Stimulated activated naive CD4-positive, alpha-beta T cell treated with Interleukin-2 at 50 U/mL for 16 hours (primary cell): ENCODE measurements around the gene KIF1B.
"Not testable (repeated sequence)": the region's sequence is repeated elsewhere in the genome, so short reads cannot be mapped to it uniquely, and the experiment has no call there.

Experiments used
- DNase-seq: peaks from one replicate; lab custom pipeline; 2025; lab: John Stamatoyannopoulos, UW

Gene KIF1B

GRCh38 chr1:10237157-10237539 lies 26.8 kb downstream of the KIF1B start:
- DNase-seq: no peak

GRCh38 chr1:10242135-10242534 lies 31.8 kb downstream of the KIF1B start:
- no peak for DNase-seq

- no peak for DNase-seq
These were observed 32.4 kb downstream of the KIF1B start for GRCh38 chr1:10242811-10243210.

GRCh38 chr1:10245674-10246073 lies 35.3 kb downstream of the KIF1B start:
- DNase-seq: no peak

- DNase-seq: no peak
These were observed 39.6 kb downstream of the KIF1B start for GRCh38 chr1:10249808-10250457.

DNA sequence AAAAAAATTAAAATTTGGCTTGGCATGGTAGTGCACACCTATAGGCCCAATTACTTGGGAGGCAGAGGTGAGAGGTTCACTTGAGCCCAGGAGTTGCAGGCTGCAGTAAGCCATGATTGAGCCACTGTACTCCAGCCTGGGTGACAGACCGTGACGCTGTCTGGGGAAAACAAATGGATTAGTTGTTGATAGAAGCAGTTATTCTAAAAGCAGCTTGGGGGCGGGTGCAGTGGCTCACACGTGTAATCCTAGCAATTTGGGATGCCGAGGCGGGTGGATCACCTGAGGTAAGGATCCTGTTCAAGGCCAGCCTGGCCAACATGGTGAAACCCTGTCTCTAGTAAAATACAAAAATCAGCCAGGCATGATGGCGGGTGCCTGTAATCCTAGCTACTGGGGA lies 40.3 kb downstream of the KIF1B start:
- DNase-seq: no peak

DNA sequence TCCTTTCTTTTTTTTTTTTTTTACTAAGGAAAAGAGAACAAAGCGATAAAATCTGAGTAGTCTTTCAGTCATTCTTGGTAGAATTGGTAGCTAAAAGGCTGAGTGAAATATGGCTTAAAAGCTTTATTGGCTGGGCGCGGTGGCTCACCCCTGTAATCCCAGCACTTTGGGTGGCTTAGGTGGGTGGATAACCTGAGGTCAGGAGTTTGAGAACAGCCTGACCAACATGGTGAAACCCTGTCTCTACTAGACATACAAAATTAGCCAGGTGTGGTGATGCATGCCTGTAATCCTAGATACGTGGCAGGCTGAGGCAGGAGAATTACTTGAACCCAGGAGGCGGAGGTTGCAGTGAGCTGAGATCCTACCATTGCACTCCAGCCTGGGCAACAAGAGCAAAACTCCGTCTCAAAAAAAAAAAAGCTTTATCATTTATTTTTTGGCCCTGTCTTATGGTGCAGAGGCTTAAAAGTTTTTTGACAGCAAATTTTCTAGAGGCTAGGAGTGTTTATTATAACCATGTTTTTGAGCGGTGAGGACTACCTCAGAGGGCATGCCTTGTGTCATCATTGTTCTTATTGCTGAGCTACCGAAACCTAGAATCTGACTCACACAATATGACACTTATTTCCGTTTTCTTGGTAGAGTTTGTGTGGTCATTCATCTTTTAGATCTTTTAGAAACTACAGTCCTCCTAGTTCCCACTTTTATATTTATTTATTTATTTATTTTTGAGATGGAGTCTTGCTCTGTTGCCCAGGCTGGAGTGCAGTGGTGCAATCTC lies 41.1 kb downstream of the KIF1B start:
- DNase-seq: not testable (repeated sequence)

GRCh38 chr1:10252508-10252907 lies 42.1 kb downstream of the KIF1B start:
- no peak for DNase-seq

DNA sequence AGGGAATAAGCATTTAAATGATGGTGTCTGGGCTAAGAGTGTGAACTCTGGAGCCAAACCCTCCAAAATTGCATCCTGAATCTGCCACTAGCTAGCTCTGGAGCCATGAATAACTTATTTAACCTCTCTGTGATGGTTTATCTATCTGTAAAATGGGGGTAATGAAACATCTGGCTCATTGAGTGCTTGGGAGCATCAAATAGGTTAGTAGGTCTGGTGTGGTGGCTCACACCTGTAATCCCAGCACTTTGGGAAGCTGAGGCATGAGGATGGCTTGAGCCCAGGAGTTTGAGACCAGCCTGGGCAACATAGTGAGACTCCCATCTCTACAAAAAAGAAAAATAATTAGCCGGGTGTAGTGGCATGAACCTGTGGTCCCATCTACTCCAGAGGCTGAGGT lies 42.8 kb downstream of the KIF1B start:
- no peak for DNase-seq

DNA sequence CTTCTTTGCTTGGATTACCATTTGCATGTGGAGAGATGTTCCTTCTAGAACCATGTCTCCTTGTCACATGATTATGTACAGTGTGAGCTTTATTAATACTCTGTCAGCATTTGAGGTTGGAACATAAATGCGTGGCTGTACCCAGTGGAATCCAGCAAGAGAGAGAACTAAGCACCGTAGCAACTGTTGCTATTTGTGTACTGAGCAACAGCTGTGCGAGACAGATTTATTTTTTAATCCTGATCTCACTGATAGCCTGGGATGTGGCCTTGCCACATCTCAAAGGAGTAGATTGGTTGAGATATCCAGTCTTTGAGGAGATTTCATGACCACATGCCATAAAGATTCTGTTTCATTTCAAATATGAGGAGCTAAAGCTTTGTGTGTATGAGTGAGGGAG lies 43.4 kb downstream of the KIF1B start:
- DNase-seq: no peak

DNA sequence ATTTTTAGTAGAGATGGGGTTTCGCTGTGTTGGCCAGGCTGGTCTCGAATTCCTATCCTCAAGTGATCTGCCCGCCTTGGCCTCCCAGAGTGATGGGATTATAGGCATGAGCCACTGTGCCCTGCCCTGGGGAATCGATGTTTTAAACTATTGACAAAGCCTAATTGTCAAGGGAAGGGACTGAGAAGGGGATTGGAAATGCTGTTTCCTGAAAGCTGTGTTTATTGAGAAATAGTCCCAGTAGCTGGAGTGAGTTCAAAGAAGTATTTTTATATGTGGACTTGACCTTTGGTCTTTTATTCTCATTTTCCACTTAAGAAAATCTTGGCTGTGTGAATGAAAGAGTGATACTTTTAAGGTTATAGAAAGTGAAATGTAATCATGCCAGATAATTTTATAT lies 47.5 kb downstream of the KIF1B start:
- no peak for DNase-seq

GRCh38 chr1:10259547-10259946 lies 49.2 kb downstream of the KIF1B start:
- DNase-seq: not testable (repeated sequence)

GRCh38 chr1:10263450-10264082 lies 53.2 kb downstream of the KIF1B start:
- no peak for DNase-seq

DNA sequence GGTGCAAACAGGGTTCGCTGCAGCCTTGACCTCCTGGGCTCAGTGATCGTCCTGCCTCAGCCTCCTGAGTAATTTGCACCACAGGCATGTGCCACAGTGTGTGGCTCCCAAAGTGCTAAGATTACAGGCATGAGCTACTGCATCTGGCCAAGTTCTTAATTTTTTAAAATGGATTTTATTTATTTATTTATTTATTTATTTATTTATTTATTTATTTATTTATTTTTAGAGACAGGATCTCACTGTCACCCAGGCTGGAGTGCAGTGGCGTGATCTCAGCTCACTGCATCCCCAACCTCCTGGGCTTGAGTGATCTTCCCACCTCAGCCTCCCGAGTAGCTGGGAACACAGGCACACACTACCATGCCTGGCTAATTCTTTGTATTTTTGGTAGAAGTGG lies 54.7 kb downstream of the KIF1B start:
- DNase-seq: no peak

GRCh38 chr1:10265900-10266299 lies 55.5 kb downstream of the KIF1B start:
- no peak for DNase-seq

GRCh38 chr1:10267319-10267718 lies 56.9 kb downstream of the KIF1B start:
- DNase-seq: no peak

- no peak for DNase-seq
These were observed 57.6 kb downstream of the KIF1B start for GRCh38 chr1:10267921-10268320.

DNA sequence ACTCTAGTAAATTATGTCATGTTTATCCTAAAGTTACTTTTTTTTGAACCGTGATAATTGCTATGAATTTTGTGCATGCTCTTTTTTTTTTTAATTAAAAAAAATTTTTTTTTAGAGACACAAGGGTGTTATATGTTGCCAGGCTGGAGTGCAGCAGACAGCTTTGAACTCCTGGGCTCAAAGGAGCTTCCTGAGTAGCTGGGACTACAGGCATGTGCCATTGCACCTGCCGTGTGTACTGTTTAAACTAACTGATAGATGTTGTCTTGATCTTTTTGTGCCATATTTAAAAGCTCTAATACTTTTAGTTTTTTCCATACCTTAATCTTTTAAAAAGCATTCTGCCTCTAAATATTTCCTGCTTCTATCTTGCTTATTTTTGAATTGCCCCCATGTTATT lies 60.7 kb downstream of the KIF1B start:
- DNase-seq: no peak

DNA sequence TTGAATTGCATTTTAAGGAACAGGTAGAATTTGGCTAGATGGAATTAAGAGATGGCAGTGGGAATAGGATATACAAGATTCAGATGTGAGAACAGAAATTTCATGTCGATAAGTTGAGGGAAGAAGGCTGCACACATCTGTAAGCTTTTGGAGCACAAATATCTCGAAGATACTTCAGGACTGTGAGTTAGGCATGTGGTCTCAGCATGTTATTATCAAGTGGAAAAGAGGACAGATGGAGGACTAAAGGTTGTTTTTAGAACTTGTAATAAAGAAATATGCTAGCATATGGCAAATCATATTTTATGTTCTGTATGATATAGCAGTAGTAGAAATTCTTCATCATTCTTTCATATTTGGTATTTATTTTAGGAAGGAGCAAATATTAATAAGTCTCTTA lies 61.5 kb downstream of the KIF1B start:
- DNase-seq: no peak

DNA sequence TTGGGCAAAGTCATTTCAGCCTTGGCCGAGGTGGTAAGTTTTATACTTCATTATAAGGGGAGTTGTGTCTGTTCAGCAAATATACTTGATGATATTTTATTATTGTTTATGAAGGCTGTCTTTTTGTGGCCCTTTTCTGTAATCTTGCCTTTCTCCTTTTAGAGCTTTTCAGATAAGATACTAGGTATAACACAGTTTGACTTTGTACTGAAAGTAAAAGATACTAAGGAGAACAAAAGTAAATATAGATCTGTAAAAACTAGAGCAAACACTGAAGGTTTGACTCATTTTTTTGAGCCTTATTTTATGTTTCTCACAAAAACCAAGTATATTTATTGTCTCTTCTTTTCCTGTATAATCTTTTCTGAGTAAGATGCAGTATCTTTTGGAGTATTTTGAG lies 61.9 kb downstream of the KIF1B start:
- no peak for DNase-seq

- DNase-seq: no peak
These were observed 68.5 kb downstream of the KIF1B start for GRCh38 chr1:10278880-10279279.

- DNase-seq: no peak
These were observed 70.3 kb downstream of the KIF1B start for GRCh38 chr1:10280439-10281350.
